GM12864 (cell line): ENCODE data around the gene RALGAPA2.

ENCODE experiments used
- DNase-seq: peaks from one replicate; pipeline ENCODE4 v3.0.0-alpha.2; 2011; ENCODE audit warnings: low read depth
- H3K4me3 ChIP-seq: 2 replicates; pipeline ENCODE4 v1.5.1; 2011; ENCODE audit warnings: mild to moderate bottlenecking, low read depth, low read length, control low read depth
- CTCF ChIP-seq: IDR thresholded peaks from 2 replicates; pipeline ENCODE4 v1.5.1; 2011; ENCODE audit warnings: low read depth, mild to moderate bottlenecking, moderate library complexity, low read length, control low read depth, inconsistent platforms; ENCODE audit errors: missing control alignments

Gene RALGAPA2

DNA sequence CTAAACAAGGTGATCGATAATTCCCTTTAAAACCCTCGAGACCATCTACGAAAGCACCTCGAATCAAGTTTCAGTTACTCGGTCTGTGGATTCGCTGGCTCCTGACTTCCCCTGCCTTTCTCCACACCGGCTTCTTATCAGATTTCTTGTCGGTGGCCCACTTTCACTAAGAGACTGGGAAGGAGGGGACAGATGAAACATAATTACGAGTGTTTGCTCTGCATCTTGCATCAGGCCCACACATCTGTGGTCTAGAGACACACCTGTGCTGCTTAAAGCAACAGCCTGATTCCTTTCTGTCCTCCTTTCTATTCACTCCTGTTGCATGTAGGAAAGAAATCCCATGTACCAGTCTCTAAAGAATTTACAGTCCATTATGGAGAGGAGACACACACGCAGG, 306.8 kb downstream of the RALGAPA2 start:
- DNase-seq = no peak
- no peak for TF ChIP-seq CTCF
- no peak overlapping the region for H3K4me3 ChIP-seq

DNA sequence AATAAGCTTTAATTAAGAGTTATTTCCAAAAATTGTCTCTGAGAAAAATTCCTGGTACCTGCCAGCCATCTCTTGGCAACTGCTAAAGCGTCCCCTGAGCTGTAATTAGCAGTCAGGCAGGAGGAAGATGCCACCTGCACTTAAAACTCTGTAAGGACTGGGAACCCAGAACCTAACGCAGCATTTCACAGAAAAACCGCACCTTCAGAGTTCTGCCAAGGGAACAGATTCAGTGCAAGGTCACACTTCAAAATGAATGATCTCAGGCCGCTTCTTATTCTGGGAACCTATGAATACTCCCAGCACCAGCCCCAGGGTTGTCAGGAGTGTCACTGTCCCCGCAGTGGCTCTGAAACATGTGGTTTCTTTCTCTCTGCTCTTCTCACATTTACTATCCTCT, 307.8 kb downstream of the RALGAPA2 start:
- TF ChIP-seq CTCF = no peak
- no peak for DNase-seq
- H3K4me3 ChIP-seq = no peak overlapping the region

- no peak for TF ChIP-seq CTCF
- no peak overlapping the region for H3K4me3 ChIP-seq
- DNase-seq = no peak
Observed at GRCh38 chr20:20401991-20402390, 310.5 kb downstream of the RALGAPA2 start.

DNA sequence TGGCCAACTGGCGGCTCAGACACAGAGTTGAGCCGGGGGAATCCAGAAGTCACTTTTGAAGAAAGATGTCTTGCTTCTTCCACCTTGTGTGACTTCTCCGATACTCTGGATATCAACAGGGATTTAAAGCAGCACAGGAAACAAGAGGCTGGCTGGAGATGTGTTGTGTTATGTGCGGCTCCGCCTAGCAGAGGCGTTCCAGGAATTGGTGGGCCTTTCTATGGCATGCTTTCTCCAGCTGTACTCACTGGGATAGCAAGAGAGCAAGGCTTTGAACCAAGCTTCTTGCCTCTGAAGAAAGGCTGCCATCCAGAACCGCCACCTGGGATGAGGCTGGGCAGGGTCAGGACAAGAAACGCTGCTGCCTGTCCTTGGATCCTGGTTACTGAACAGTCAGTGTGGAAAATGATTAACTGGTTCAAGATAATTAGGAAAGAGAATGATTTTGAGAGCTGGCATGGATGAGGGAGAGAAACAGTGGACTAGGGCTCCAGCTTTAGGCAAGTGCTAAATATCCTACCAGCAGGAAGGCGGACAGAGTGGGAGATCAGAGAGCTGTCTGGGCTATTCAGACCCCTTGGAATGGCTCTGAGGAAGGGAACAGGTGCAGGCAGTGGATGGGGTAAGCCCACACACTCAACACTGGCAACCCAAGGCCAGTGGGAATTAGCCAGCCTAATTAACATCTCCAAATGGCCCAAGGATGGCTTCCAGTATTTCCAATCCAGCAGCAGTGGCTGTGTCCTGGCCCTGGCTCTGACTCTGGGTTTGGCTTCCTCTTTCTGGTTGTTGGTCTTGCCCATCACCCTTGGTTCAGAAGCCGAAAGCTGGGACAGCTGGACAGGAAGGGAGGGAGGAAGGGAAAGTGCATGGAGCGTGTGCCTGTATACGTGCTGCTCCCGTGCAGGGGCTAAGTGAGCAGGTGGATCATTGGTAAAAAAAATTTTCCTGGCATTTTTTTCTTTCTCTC, 312.6 kb downstream of the RALGAPA2 start:
- DNase-seq = no peak
- TF ChIP-seq CTCF = no peak
- H3K4me3 ChIP-seq = no peak overlapping the region

DNA sequence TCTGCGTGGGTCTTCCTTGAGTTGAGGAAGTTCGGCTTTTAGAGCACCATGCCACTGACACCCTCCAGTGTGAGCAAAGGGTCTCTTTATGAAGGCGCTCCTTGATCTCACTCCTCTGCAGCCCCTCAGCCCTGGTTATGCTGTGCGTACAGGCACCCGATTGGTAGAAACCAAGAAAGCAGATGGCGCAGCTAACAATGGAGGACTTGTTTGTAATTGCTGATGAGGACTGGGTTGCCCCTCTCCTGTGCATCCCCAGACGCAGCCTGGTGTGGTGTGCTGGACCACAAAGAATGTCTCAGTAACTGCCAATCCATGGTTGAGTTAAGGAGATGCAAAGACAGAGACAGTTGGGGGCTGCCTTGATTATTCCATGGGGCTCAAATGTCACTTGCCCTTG, 314.3 kb downstream of the RALGAPA2 start:
- no peak for DNase-seq
- no peak for TF ChIP-seq CTCF
- H3K4me3 ChIP-seq = no peak overlapping the region

DNA sequence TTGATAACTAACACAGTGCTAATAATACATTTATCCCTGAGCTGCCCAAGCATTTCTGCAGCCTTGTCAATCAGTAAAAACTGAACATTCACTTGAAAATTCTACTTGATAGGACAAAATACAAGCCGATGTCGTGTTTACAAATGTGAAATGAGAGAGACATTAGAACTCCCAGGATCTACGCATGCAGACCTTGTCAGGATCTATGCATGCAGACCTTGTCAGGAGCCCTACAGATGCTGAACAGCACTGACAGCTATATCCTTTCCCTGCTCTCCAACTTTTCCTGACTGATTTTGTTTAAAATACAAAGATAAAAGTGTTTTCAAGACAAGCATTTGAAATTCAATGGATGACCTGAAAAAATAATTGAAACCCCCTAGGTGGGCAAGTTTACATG, 315.6 kb downstream of the RALGAPA2 start:
- TF ChIP-seq CTCF = no peak
- no peak overlapping the region for H3K4me3 ChIP-seq
- no peak for DNase-seq
